KMS-11 (cell line): ENCODE results near the gene THRB.

Source experiments
- H2AFZ ChIP-seq: fragments of 200-600 bp; sonication (generic); 2 replicates; pipeline ENCODE4 v1.6.1; 2016; ENCODE audit warnings: antibody characterized with exemption, mixed run types, low read depth
- H3K27ac ChIP-seq: fragments of 200-600 bp; sonication (generic); 2 replicates; pipeline ENCODE4 v1.6.1; 2016; ENCODE audit warnings: mild to moderate bottlenecking, mixed run types
- H3K27me3 ChIP-seq: fragments of 200-600 bp; sonication (generic); 2 replicates; pipeline ENCODE4 v1.6.1; 2017; ENCODE audit warnings: mild to moderate bottlenecking, low read depth, mixed run types, moderate library complexity; ENCODE audit not compliant: insufficient read depth
- H3K36me3 ChIP-seq: fragments of 200-600 bp; sonication (generic); 2 replicates; pipeline ENCODE4 v1.6.1; 2017; ENCODE audit warnings: mild to moderate bottlenecking, mixed run types; ENCODE audit not compliant: insufficient read depth
- H3K4me1 ChIP-seq: fragments of 200-600 bp; sonication (generic); 2 replicates; pipeline ENCODE4 v1.6.1; 2016; ENCODE audit warnings: mild to moderate bottlenecking, low read depth, mixed run types; ENCODE audit not compliant: poor library complexity, severe bottlenecking
- H3K4me2 ChIP-seq: fragments of 200-600 bp; sonication (generic); 2 replicates; pipeline ENCODE4 v1.7.0; 2016; ENCODE audit warnings: mild to moderate bottlenecking, mixed run types
- H3K4me3 ChIP-seq: fragments of 200-600 bp; sonication (generic); IDR thresholded peaks from 2 replicates; pipeline ENCODE4 v1.6.1; 2017; ENCODE audit warnings: low read depth, low read length, mixed read lengths; ENCODE audit not compliant: insufficient read depth
- H3K79me2 ChIP-seq: fragments of 200-600 bp; sonication (generic); 2 replicates; pipeline ENCODE4 v1.6.1; 2016; ENCODE audit warnings: low read depth, mixed run types; ENCODE audit not compliant: insufficient read depth
- H3K9ac ChIP-seq: fragments of 200-600 bp; sonication (generic); 2 replicates; pipeline ENCODE4 v1.6.1; 2016; ENCODE audit warnings: mild to moderate bottlenecking, mixed run types
- H4K20me1 ChIP-seq: fragments of 200-600 bp; sonication (generic); 2 replicates; pipeline ENCODE4 v1.6.1; 2016; ENCODE audit warnings: mild to moderate bottlenecking, mixed run types; ENCODE audit not compliant: insufficient read depth
- CTCF ChIP-seq: fragments of 200-600 bp; sonication (generic); conservative IDR thresholded peaks from 2 replicates; pipeline ENCODE4 v1.6.1; 2017; ENCODE audit warnings: low read depth, mild to moderate bottlenecking, antibody characterized with exemption, low read length, moderate library complexity, mixed read lengths

Gene THRB

GRCh38 chr3:24352893-24353553 lies 141.6 kb downstream of the THRB start:
- Histone ChIP-seq H4K20me1 (no peaks in the 10 kb centered on the region), H3K27me3 (no peaks in the 10 kb centered on the region), H3K27ac (no peak overlapping the region), H3K4me1 (no peaks in the 10 kb centered on the region), H3K79me2 (no peaks in the 10 kb centered on the region), H3K9ac (no peak overlapping the region), H2AFZ (no peak overlapping the region), H3K4me3 (no peak overlapping the region), H3K4me2 (no peak overlapping the region), H3K36me3 (no peaks in the 10 kb centered on the region)
- TF ChIP-seq CTCF = no peak

GRCh38 chr3:24351779-24352469 lies 142.7 kb downstream of the THRB start:
- Histone ChIP-seq H3K9ac (no peak overlapping the region), H3K27me3 (no peaks in the 10 kb centered on the region), H3K27ac (no peak overlapping the region), H3K36me3 (no peaks in the 10 kb centered on the region), H3K4me1 (no peaks in the 10 kb centered on the region), H2AFZ (no peak overlapping the region), H3K79me2 (no peaks in the 10 kb centered on the region), H4K20me1 (no peaks in the 10 kb centered on the region), H3K4me3 (no peak overlapping the region), H3K4me2 (no peak overlapping the region)
- no peak for TF ChIP-seq CTCF

- Histone ChIP-seq H3K4me3 (no peak overlapping the region), H3K4me2 (no peak overlapping the region)
These were observed 145.2 kb downstream of the THRB start for GRCh38 chr3:24349367-24350019.

GRCh38 chr3:24348348-24348747 lies 146.3 kb downstream of the THRB start:
- no peak for TF ChIP-seq CTCF
- no peaks in the 10 kb centered on the region for H4K20me1 ChIP-seq
- no peaks in the 10 kb centered on the region for H3K4me1 ChIP-seq
- H2AFZ ChIP-seq = no peak overlapping the region
- no peak overlapping the region for H3K4me3 ChIP-seq
- no peaks in the 10 kb centered on the region for H3K27me3 ChIP-seq
- H3K9ac ChIP-seq = no peak overlapping the region
- H3K4me2 ChIP-seq = no peak overlapping the region
- H3K79me2 ChIP-seq = no peaks in the 10 kb centered on the region
- H3K27ac ChIP-seq = no peak overlapping the region
- no peaks in the 10 kb centered on the region for H3K36me3 ChIP-seq

More at GRCh38 chr3:24349367-24350019, 145.2 kb downstream of the THRB start:
- no peaks in the 10 kb centered on the region for H3K4me1 ChIP-seq
- no peak overlapping the region for H2AFZ ChIP-seq
- no peaks in the 10 kb centered on the region for H3K36me3 ChIP-seq
- no peak for TF ChIP-seq CTCF
- H3K79me2 ChIP-seq = no peaks in the 10 kb centered on the region
- H3K9ac ChIP-seq = no peak overlapping the region
- H3K27ac ChIP-seq = no peak overlapping the region
- no peaks in the 10 kb centered on the region for H3K27me3 ChIP-seq
- H4K20me1 ChIP-seq = no peaks in the 10 kb centered on the region
